K562 (cell line): ENCODE data around the gene GGNBP2.

Experiments
- CTCF ChIP-seq, 3 experiments: IDR thresholded peaks in 2 of 3; conservative IDR thresholded peaks in 1 of 3; 2 replicates each; pipeline ENCODE4 v1.5.1; 2011 to 2012; ENCODE audit warnings: low read length in 3 of 3, mild to moderate bottlenecking in 3 of 3, control low read depth in 2 of 3, improper control_type of control experiment in 1 of 3, inconsistent platforms in 1 of 3, low read depth in 1 of 3, mixed read lengths in 1 of 3, moderate library complexity in 1 of 3; ENCODE audit not compliant: insufficient read depth in 2 of 3
- EHMT2 ChIP-seq: fragments of 450-650 bp; IDR thresholded peaks from 2 replicates; pipeline ENCODE4 v1.6.1; 2018; ENCODE audit warnings: antibody characterized with exemption
- KAT7 ChIP-seq: sonication (generic); formaldehyde crosslinking; IDR thresholded peaks from 2 replicates; pipeline ENCODE4 v1.8.0; 2022; ENCODE audit warnings: missing genetic modification reagents, mild to moderate bottlenecking, borderline replicate concordance
- KLF13 ChIP-seq: fragments of 450-650 bp; IDR thresholded peaks from 2 replicates; pipeline ENCODE4 v1.6.1; 2016; ENCODE audit warnings: missing genetic modification characterization, low read depth, mild to moderate bottlenecking, missing compliant biosample characterization, moderate library complexity, borderline replicate concordance
- POLR2A ChIP-seq: fragments of 450-650 bp; conservative IDR thresholded peaks from 2 replicates; pipeline ENCODE4 v1.6.1; 2016
- POLR3A ChIP-seq: IDR thresholded peaks from 2 replicates; pipeline ENCODE4 v1.6.1; 2011; ENCODE audit warnings: borderline replicate concordance, mild to moderate bottlenecking, moderate library complexity; ENCODE audit not compliant: insufficient read length, insufficient read depth; ENCODE audit errors: extremely low read depth
- REST ChIP-seq, 2 experiments: fragments of 450-650 bp; formaldehyde crosslinking in 1 of 2; IDR thresholded peaks; 2 replicates each; pipeline versions ENCODE4 v1.4.0 to v1.6.1; 2014 to 2020; ENCODE audit warnings: mild to moderate bottlenecking in 2 of 2, borderline replicate concordance in 1 of 2, low read depth in 1 of 2
- SAP30 ChIP-seq: fragments of 200-600 bp; sonication (generic); IDR thresholded peaks from 2 replicates; pipeline ENCODE4 v1.6.1; 2012; ENCODE audit warnings: borderline replicate concordance, low read depth, mild to moderate bottlenecking, moderate library complexity, low read length, control low read depth, inconsistent platforms; ENCODE audit not compliant: insufficient read depth, poor library complexity, severe bottlenecking

GRCh38 chr17:36591434-36592315 is 47.0 kb downstream of the GGNBP2 start, which contains the start of gene DHRS11:
- no peak for TF ChIP-seq KLF13 (tag)
- TF ChIP-seq CTCF (IDR thresholded peaks at IDR 0.05 in 2 of 3, conservative IDR thresholded peaks at IDR 0.05 in 1 of 3; ENCODE audit: insufficient read depth in 2 of 3, low read depth in 1 of 3, low read length in 3 of 3): peak in 1 of 3 experiments; percentile 19; a peak in 1 of 6 replicates
- TF ChIP-seq SAP30: peak; percentile 33
- peak; percentile 72 for TF ChIP-seq POLR2A
- TF ChIP-seq REST (IDR thresholded peaks at IDR 0.05; ENCODE audit: borderline replicate concordance): peak; percentile 8
- 0 out of 2 replicates have a peak, but pooled peaks have one; percentile 64 for TF ChIP-seq REST (CRISPR knock-in tag; IDR thresholded peaks at IDR 0.05; ENCODE audit: low read depth)
- no peak for TF ChIP-seq KAT7 (CRISPR knock-in tag)
- no peak for TF ChIP-seq EHMT2
- no peak for TF ChIP-seq POLR3A
